Chondrocyte (in vitro differentiated cells): Measurements from ENCODE around the gene LOXL1. TPM values are rescaled to one million over a fixed set of nuclear protein-coding genes. Genes with fewer than 3 reads are reported as not detected.

Experiments
- DNase-seq: peaks from one replicate; pipeline ENCODE4 v3.0.0; 2021; ENCODE audit warnings: mixed read lengths, low spot score
- H3K27ac Mint-ChIP-seq: one replicate; pipeline ENCODE4 v1.8.0; 2021; ENCODE audit warnings: mild to moderate bottlenecking, moderate library complexity, mixed read lengths; ENCODE audit not compliant: unreplicated experiment
- H3K27me3 Mint-ChIP-seq: 2 replicates; pipeline ENCODE4 v1.8.0; 2021; ENCODE audit warnings: low read depth, mixed read lengths
- H3K36me3 Mint-ChIP-seq: 2 replicates; pipeline ENCODE4 v1.8.0; 2021; ENCODE audit warnings: low read depth, mixed read lengths
- H3K4me1 Mint-ChIP-seq: 2 replicates; pipeline ENCODE4 v1.8.0; 2021; ENCODE audit warnings: low read depth, mild to moderate bottlenecking, mixed read lengths
- H3K4me3 Mint-ChIP-seq: one replicate; pipeline ENCODE4 v1.8.0; 2021; ENCODE audit warnings: mild to moderate bottlenecking, moderate library complexity, mixed read lengths; ENCODE audit not compliant: unreplicated experiment
- H3K9me3 Mint-ChIP-seq: 2 replicates; pipeline ENCODE4 v1.8.0; 2021; ENCODE audit warnings: low read depth, mixed read lengths
- total RNA-seq: library from RNA; stranded (reverse); gene quantifications from 3 replicates; pipeline ENCODE4 v1.2.1, GENCODE V29; 2021
- TF ChIP-seq, protein P1 (sequence below): fragments of 200-600 bp; sonication (generic); IDR thresholded peaks from 2 replicates; pipeline ENCODE4 v1.5.0; 2021; ENCODE audit warnings: antibody characterized with exemption, mild to moderate bottlenecking, moderate library complexity

LOXL1 gene
- total RNA-seq, 1 donor from 2014 or later: 428 TPM

DNA sequence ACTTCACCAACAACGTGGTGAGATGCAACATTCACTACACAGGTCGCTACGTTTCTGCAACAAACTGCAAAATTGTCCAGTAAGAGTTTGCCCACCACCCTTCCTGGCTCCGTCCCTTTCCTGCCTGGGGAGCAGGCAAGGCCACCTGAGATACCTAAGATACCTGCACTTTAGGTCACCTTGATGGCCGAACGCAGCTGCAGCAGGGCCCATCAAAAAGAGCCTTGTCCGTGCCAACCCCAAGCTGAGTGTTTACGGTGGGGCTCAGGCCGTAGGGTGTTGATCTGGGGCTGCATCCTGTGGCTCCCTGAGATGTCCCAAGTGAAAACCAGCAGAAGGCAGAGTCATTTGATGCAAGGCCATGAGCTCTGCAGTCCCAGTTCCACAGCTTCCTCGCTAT, 23.2 kb downstream of the LOXL1 start:
- H3K4me1 Mint-ChIP-seq: peaks cover 61% of the 10 kb centered on the region
- H3K4me3 Mint-ChIP-seq: no peak overlapping the region
- H3K9me3 Mint-ChIP-seq: no peaks in the 10 kb centered on the region
- H3K27me3 Mint-ChIP-seq: no peaks in the 10 kb centered on the region
- peaks cover 41% of the 10 kb centered on the region for H3K36me3 Mint-ChIP-seq
- peak overlapping the region; percentile 66 for H3K27ac Mint-ChIP-seq
- peak; percentile 32 for DNase-seq
- TF ChIP-seq, protein P1, sequence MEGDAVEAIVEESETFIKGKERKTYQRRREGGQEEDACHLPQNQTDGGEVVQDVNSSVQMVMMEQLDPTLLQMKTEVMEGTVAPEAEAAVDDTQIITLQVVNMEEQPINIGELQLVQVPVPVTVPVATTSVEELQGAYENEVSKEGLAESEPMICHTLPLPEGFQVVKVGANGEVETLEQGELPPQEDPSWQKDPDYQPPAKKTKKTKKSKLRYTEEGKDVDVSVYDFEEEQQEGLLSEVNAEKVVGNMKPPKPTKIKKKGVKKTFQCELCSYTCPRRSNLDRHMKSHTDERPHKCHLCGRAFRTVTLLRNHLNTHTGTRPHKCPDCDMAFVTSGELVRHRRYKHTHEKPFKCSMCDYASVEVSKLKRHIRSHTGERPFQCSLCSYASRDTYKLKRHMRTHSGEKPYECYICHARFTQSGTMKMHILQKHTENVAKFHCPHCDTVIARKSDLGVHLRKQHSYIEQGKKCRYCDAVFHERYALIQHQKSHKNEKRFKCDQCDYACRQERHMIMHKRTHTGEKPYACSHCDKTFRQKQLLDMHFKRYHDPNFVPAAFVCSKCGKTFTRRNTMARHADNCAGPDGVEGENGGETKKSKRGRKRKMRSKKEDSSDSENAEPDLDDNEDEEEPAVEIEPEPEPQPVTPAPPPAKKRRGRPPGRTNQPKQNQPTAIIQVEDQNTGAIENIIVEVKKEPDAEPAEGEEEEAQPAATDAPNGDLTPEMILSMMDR: no peak

DNA sequence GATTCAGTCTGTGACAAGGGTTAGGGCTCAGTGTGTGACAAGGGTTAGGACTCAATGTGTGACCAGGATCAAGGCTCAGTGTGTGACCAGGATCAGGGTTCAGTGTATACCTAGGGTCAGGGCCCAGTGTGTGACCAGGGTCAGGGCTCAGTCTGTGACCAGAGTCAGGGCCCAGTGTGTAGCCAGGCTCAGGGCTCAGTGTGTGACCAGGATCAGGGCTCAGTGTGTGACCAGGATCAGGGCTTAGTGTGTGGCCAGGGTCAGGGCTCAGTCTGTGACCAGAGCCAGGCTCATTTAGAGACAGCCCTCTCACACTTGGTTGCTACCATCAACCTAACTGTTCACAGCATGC, 24.2 kb downstream of the LOXL1 start:
- Mint-ChIP-seq H3K36me3 (peaks cover 36% of the 10 kb centered on the region), H3K4me3 (no peak overlapping the region), H3K27me3 (no peaks in the 10 kb centered on the region), H3K27ac (peak overlapping the region; percentile 99), H3K4me1 (peaks cover 59% of the 10 kb centered on the region), H3K9me3 (no peaks in the 10 kb centered on the region)
- DNase-seq: peak; percentile 51
- TF ChIP-seq, protein P1: no peak

DNA sequence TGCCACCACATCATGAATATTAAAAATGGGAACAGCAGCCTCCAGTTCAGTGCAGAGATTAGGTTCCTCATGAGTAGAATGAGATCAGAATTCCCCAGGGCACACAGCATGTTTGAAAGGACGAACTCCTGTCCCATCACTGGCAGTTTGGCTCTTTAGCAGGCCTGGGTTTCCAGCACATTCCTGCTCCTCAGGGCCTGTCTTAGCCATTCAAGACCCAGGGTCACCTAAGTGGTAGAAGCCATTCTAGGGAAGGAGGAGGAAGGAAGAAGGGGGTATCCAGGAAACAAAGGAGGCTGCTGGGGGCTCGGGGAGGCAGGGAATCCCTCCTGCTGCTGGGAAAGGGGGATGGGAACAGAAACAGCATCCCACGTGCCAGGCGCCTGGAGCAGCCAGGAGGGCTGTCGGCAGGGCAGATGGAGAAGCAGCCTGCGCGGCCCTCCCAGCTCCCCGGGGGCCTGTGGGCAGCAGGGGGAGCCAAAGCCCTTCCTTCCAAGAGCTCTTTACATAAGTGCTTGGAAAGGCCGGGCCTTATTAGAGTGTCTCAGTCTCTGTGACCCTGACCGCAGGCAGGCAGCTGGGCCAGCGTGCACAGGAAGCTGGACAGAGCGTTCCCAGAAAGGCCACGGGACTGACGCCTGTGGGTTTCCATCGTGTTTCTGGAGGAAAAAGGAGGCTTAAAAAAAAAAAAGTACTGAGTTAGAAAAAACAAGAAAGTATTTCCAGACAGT, 24.7 kb downstream of the LOXL1 start:
- TF ChIP-seq, protein P1: peak; percentile 88
- Mint-ChIP-seq H3K9me3 (no peaks in the 10 kb centered on the region), H3K36me3 (peaks cover 34% of the 10 kb centered on the region), H3K4me3 (peak overlapping the region; percentile 31), H3K4me1 (peaks cover 64% of the 10 kb centered on the region), H3K27ac (peak overlapping the region; percentile 99), H3K27me3 (no peaks in the 10 kb centered on the region)
- peak; percentile 96 for DNase-seq

DNA sequence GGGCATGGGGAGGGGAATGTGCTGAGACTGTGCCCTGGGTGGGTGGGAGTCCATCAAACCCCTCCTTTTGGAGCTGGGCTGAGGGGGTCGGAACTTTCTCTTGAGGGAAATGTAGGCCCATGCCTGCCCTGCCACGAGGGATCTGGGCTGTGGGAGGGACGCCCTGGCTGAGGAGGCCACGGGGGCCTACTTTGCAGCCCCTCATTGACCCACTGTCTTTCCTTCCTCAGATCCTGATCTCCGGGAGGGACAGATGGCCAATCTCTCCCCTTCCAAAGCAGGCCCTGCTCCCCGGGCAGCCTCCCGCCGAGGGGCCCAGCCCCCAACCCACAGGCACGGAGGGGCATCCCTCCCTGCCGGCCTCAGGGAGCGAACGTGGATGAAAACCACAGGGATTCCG, 25.3 kb downstream of the LOXL1 start:
- peaks cover 68% of the 10 kb centered on the region for H3K4me1 Mint-ChIP-seq
- no peaks in the 10 kb centered on the region for H3K9me3 Mint-ChIP-seq
- peak; percentile 43 for DNase-seq
- peaks cover 30% of the 10 kb centered on the region for H3K36me3 Mint-ChIP-seq
- H3K27ac Mint-ChIP-seq: peak overlapping the region; percentile 99
- peak overlapping the region; percentile 31 for H3K4me3 Mint-ChIP-seq
- no peaks in the 10 kb centered on the region for H3K27me3 Mint-ChIP-seq
- TF ChIP-seq, protein P1: no peak

DNA sequence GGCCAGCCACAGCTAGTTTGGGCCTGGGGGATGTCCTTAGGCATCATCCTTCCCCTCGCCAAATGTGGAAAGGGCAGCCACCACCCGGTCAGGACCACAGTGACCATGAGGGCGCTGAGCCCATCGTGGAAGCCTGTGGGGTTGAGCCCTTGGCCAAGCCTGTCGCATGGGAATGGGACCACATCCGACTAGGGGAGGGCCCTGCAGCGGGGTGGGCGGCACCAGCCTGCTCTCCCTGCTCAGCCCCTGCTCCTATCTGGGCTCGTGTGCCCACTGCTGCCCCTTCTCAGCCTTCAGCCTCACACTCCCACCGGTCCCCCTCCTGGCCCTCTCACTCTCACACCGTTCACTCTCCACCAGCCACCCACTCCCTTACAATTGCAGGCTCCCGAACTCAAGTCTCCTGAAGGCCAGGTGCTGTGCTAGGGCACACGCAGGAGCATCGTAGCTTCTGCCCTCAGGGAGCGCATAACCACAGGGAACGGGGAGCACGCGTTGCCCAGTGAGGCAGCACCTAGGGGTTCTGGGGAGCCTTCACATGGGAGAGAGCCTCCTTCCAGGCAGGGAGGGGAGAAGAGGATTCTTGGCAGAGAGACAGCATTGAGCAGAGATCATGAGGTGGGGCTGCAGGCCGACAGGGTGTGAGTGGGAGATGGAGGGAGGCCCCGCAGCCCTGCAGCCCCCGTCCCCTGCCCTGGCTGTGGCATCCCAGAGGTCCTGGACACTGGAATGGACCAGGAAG, 26.1 kb downstream of the LOXL1 start:
- H3K27ac Mint-ChIP-seq: peak overlapping the region; percentile 99
- H3K4me1 Mint-ChIP-seq: peaks cover 74% of the 10 kb centered on the region
- H3K36me3 Mint-ChIP-seq: peaks cover 27% of the 10 kb centered on the region
- TF ChIP-seq, protein P1: no peak
- DNase-seq: peak; percentile 90
- no peaks in the 10 kb centered on the region for H3K27me3 Mint-ChIP-seq
- H3K4me3 Mint-ChIP-seq: no peak overlapping the region
- no peaks in the 10 kb centered on the region for H3K9me3 Mint-ChIP-seq
